GM18867 (cell line): ENCODE data around the gene SPEG.

ENCODE experiments used
- ATAC-seq: cut with Tn5 transposase; IDR thresholded peaks from one replicate; pipeline ENCODE4 v1.9.1; 2021; ENCODE audit warnings: mild to moderate bottlenecking, moderate library complexity; ENCODE audit not compliant: unreplicated experiment

SPEG gene

GRCh38 chr2:219542931-219543595 lies 108.4 kb downstream of the SPEG start:
- peak; percentile 38 for ATAC-seq

GRCh38 chr2:219543596-219544358 lies 109.1 kb downstream of the SPEG start, which contains the start of the genes CHPF and TMEM198:
Gene CHPF (minus strand): TSS chr2:219543809. CDS start chr2:219543538, 271 bp downstream.
Gene TMEM198 (plus strand): TSS chr2:219544028. CDS start chr2:219544728, 700 bp downstream.
- ATAC-seq: peak; percentile 78

GRCh38 chr2:219544567-219544966 lies 109.9 kb downstream of the SPEG start:
- no peak for ATAC-seq

GRCh38 chr2:219545295-219545942 lies 110.8 kb downstream of the SPEG start:
- no peak for ATAC-seq

GRCh38 chr2:219545943-219546352 lies 111.3 kb downstream of the SPEG start:
- no peak for ATAC-seq

GRCh38 chr2:219547621-219548020 lies 113.0 kb downstream of the SPEG start:
- ATAC-seq: no peak
